K562 (cell line): ENCODE results near the gene DPY19L3. TPM values are rescaled to one million over a fixed set of nuclear protein-coding genes. Genes with fewer than 3 reads are reported as not detected.

ENCODE experiments used
- ATAC-seq: fragments of 200-7000 bp; cut with Tn5 transposase; 3 replicates; pipeline ENCODE4 v1.9.1; 2020; ENCODE audit warnings: moderate library complexity
- BruUV-seq: library from RNA; stranded (reverse); fragments of 400-500 nt; replicated peaks from 2 replicates; lab custom pipeline; 2021; lab: Mats Ljungman, UMichigan
- CTCF ChIA-PET: fragments of 300-600 bp; formaldehyde crosslinking; extraction: SDS; loops from one replicate; lab custom pipeline; 2021; ENCODE audit warnings: low intra/inter-chr PET ratio; lab: Yijun Ruan, JAX
- POLR2A ChIA-PET: fragments of 300-600, 350-650 bp; sonication (Branson Sonifier 250); formaldehyde crosslinking; extraction: SDS; loops from one replicate; lab custom pipeline; 2021; ENCODE audit warnings: antibody characterized with exemption, inconsistent platforms; lab: Yijun Ruan, JAX
- DNase-seq, 4 experiments: peaks; one replicate each; pipeline versions ENCODE4 v3.0.0 to v3.0.0-alpha.2; 2011 to 2018; ENCODE audit warnings: low spot score in 3 of 4, mixed read lengths in 3 of 4; ENCODE audit errors: extremely low read depth in 1 of 4
- FAIRE-seq: peaks from 2 replicates; lab custom pipeline; 2011; peaks lifted over from hg19 to GRCh38; lab: Jason Lieb, UNC
- H2AFZ ChIP-seq: 2 replicates; pipeline ENCODE4 v1.6.0; 2011; ENCODE audit warnings: low read depth, low read length, control low read depth, inconsistent platforms
- H3K27ac ChIP-seq: fragments of 200-600 bp; 3 replicates; pipeline ENCODE4 v1.8.0; 2011; ENCODE audit warnings: low read depth, mild to moderate bottlenecking, control low read depth, inconsistent platforms, low read length, moderate library complexity, mixed read lengths; ENCODE audit errors: extremely low read depth
- H3K27me3 ChIP-seq, 2 experiments: fragments of 300-600 bp in 1 of 2; 2 replicates in 1 of 2; 3 replicates in 1 of 2; pipeline versions ENCODE4 v1.6.0 to v1.8.0; 2011; ENCODE audit warnings: inconsistent platforms in 2 of 2, low read length in 2 of 2, mild to moderate bottlenecking in 1 of 2, mixed read lengths in 1 of 2, moderate library complexity in 1 of 2; ENCODE audit not compliant: control insufficient read depth in 2 of 2, insufficient read depth in 2 of 2
- H3K36me3 ChIP-seq: fragments of 300-600 bp; 3 replicates; pipeline ENCODE4 v1.8.0; 2011; ENCODE audit warnings: mild to moderate bottlenecking, low read length, inconsistent platforms; ENCODE audit not compliant: control insufficient read depth, insufficient read depth
- H3K4me1 ChIP-seq, 2 experiments: fragments of 200-600 bp in 1 of 2; replicated peaks in 1 of 2; 2 replicates in 1 of 2; 3 replicates in 1 of 2; pipeline versions ENCODE4 v1.5.1 to v1.8.0; 2011; ENCODE audit warnings: inconsistent platforms in 2 of 2, low read length in 2 of 2, mild to moderate bottlenecking in 1 of 2, mixed read lengths in 1 of 2, moderate library complexity in 1 of 2; ENCODE audit not compliant: control insufficient read depth in 2 of 2, insufficient read depth in 2 of 2
- H3K4me2 ChIP-seq: 2 replicates; pipeline ENCODE4 v1.6.1; 2011; ENCODE audit warnings: low read length, control low read depth, inconsistent platforms, mixed read lengths; ENCODE audit not compliant: insufficient read depth
- H3K4me3 ChIP-seq: fragments of 200-600 bp; sonication (generic), shearing (Covaris generic); 2 replicates; pipeline ENCODE4 v1.5.1; 2016; ENCODE audit warnings: control low read depth, inconsistent platforms
- H3K79me2 ChIP-seq: fragments of 200-600 bp; 3 replicates; pipeline ENCODE4 v1.8.0; 2011; ENCODE audit warnings: low read length, inconsistent platforms; ENCODE audit not compliant: control insufficient read depth, insufficient read depth
- H3K9ac ChIP-seq, 2 experiments: 2 replicates each; pipeline versions ENCODE4 v1.6.0 to v1.6.1; 2011; ENCODE audit warnings: low read depth in 2 of 2, low read length in 2 of 2, control low read depth in 1 of 2, inconsistent platforms in 1 of 2, mild to moderate bottlenecking in 1 of 2, mixed read lengths in 1 of 2; ENCODE audit not compliant: insufficient read depth in 1 of 2
- H3K9me1 ChIP-seq: one replicate; pipeline ENCODE4 v1.6.0; 2011; ENCODE audit warnings: inconsistent platforms, mild to moderate bottlenecking, low read length, moderate library complexity; ENCODE audit not compliant: control insufficient read depth, insufficient read depth
- H3K9me3 ChIP-seq: replicated peaks from 2 replicates; pipeline ENCODE4 v1.5.1; 2011; ENCODE audit warnings: low read depth, low read length, inconsistent platforms; ENCODE audit not compliant: control insufficient read depth, insufficient read depth
- H4K20me1 ChIP-seq: replicated peaks from 2 replicates; pipeline ENCODE4 v1.6.1; 2011; ENCODE audit warnings: low read length, inconsistent platforms, mixed read lengths; ENCODE audit not compliant: control insufficient read depth, insufficient read depth
- ARID2 ChIP-seq: fragments of 450-650 bp; IDR thresholded peaks from 2 replicates; pipeline ENCODE4 v1.6.1; 2017; ENCODE audit warnings: antibody characterized with exemption, mild to moderate bottlenecking
- BHLHE40 ChIP-seq: IDR thresholded peaks from 2 replicates; pipeline ENCODE4 v1.6.1; 2011; ENCODE audit warnings: low read length, improper control_type of control experiment
- JUN ChIP-seq, 2 experiments: sonication (generic) in 1 of 2; formaldehyde crosslinking in 1 of 2; IDR thresholded peaks; 2 replicates each; pipeline versions ENCODE4 v1.6.1 to v1.8.0; 2012 to 2022; ENCODE audit warnings: borderline replicate concordance in 2 of 2, mild to moderate bottlenecking in 2 of 2, improper control_type of control experiment in 1 of 2, low read depth in 1 of 2, low read length in 1 of 2, missing genetic modification reagents in 1 of 2
- ZNF551 ChIP-seq: fragments of 250-450 bp; sonication (Bioruptor Pico); IDR thresholded peaks from 2 replicates; pipeline ENCODE4 v1.5.0; 2021; ENCODE audit warnings: mild to moderate bottlenecking, moderate library complexity
- WGBS: fragments of 100-300 bp; shearing (Covaris generic); methylation state at CpG from one replicate; pipeline ENCODE4 v1.1.6; 2016; ENCODE audit warnings: low coverage, mixed read lengths; ENCODE audit not compliant: insufficient coverage; ENCODE audit errors: missing lambda C conversion rate; 5-methylcytosine and 5-hydroxymethylcytosine counted together
- in situ Hi-C: fragments of 300-500 bp; cut with MboI; formaldehyde crosslinking; loops from 4 replicates; pipeline ENCODE4 v1.15.0; 2018; ENCODE audit warnings: inconsistent platforms, mixed read lengths
- intact Hi-C: fragments of 100-400 bp; cut with micrococcal nuclease; formaldehyde crosslinking; loops from 2 replicates; pipeline ENCODE4 v1.14.2; 2022
- polyA plus RNA-seq, 8 experiments: library from polyadenylated mRNA; depleted of rRNA in 4 of 8; stranded (reverse) in 5 of 8; unstranded in 3 of 8; fragments of >200 nt; fragmentation: Nextera tagmentation in 2 of 8; fragmentation: Illumina TruSeq in 1 of 8; extraction: Ambion mirVana in 2 of 8; extraction: Trizol in 1 of 8; gene quantifications; 2 replicates each; pipeline versions ENCODE4 v1.2.1 to v1.2.3, GENCODE V29; 2011 to 2014; ENCODE audit warnings: inconsistent platforms in 1 of 8, missing spikeins in 1 of 8
- total RNA-seq, 7 experiments: library from RNA; depleted of rRNA in 6 of 7; stranded (reverse); fragments of >200 nt in 6 of 7; fragmentation: Illumina TruSeq in 2 of 7; extraction: Trizol in 2 of 7; gene quantifications; 2 replicates each; pipeline versions ENCODE4 v1.2.1 to v1.2.3, GENCODE V29; 2011 to 2021; ENCODE audit warnings: low replicate concordance in 1 of 7

DPY19L3 gene
- total and polyA plus RNA-seq, 9 of the 15 experiments (the other 6 are each of a cell fraction or from before 2014, with no cell fraction given) = 4.7 to 39.2 (median 22.0) TPM

GRCh38 chr19:32480321-32480720 lies 74.8 kb downstream of the DPY19L3 start:
- CTCF ChIA-PET = no interaction called here
- Histone ChIP-seq H3K4me1 (no peaks in the 10 kb centered on the region), H3K4me3 (no peak overlapping the region), H3K79me2 (no peaks in the 10 kb centered on the region), H3K27me3 (no peaks in the 10 kb centered on the region), H4K20me1 (no peaks in the 10 kb centered on the region), H3K9ac (no peak overlapping the region), H3K27ac (no peak overlapping the region), H3K36me3 (peaks cover 84% of the 10 kb centered on the region), H3K4me2 (no peak overlapping the region), H3K9me1 (no peaks in the 10 kb centered on the region), H2AFZ (no peak overlapping the region), H3K9me3 (no peaks in the 10 kb centered on the region)
- no TSS peak for BruUV-seq
- WGBS = 93% methylated on average over 12 of the region's 13 CpGs
- intact Hi-C loops (no loop called here), in situ Hi-C loops (no loop called here)
- DNase-seq (no peak), FAIRE-seq (no peak), ATAC-seq (no peak)
- POLR2A ChIA-PET = no interaction called here
- TF ChIP-seq ZNF551 (CRISPR knock-in tag) = no peak
- TF ChIP-seq JUN (IDR thresholded peaks at IDR 0.05; ENCODE audit: borderline replicate concordance, low read depth, low read length) = no peak
- no peak for TF ChIP-seq JUN (CRISPR knock-in tag; IDR thresholded peaks at IDR 0.05; ENCODE audit: borderline replicate concordance)
- no peak for TF ChIP-seq BHLHE40

- Histone ChIP-seq H3K36me3 (peaks cover 65% of the 10 kb centered on the region), H3K79me2 (no peaks in the 10 kb centered on the region), H3K9me3 (no peaks in the 10 kb centered on the region), H3K4me1 (no peaks in the 10 kb centered on the region), H3K4me2 (no peak overlapping the region), H3K27me3 (no peaks in the 10 kb centered on the region), H2AFZ (no peak overlapping the region), H3K9me1 (no peaks in the 10 kb centered on the region), H3K9ac (no peak overlapping the region), H3K27ac (no peak overlapping the region), H4K20me1 (no peaks in the 10 kb centered on the region), H3K4me3 (no peak overlapping the region)
- BruUV-seq = no TSS peak
- DNase-seq (no peak), FAIRE-seq (no peak), ATAC-seq (no peak)
- ChIA-PET CTCF (no interaction called here), POLR2A (no interaction called here)
- in situ Hi-C loops = no loop called here
- 70% methylated on average over 4 of the region's 4 CpGs for WGBS
- no peak for TF ChIP-seq ARID2
- intact Hi-C loops = no loop called here
Observed at GRCh38 chr19:32483574-32483973, 78.0 kb downstream of the DPY19L3 start.
